HepG2 (cell line): Measurements from ENCODE around the gene MAN2C1. TPM values are rescaled to one million over a fixed set of nuclear protein-coding genes. Genes with fewer than 3 reads are reported as not detected.

ENCODE experiments used
- ATAC-seq: fragments of 200-7000 bp; cut with Tn5 transposase; 3 replicates; pipeline ENCODE4 v1.9.1; 2020; ENCODE audit warnings: mild to moderate bottlenecking, moderate library complexity
- BruUV-seq: library from RNA; stranded (reverse); fragments of 400-500 nt; replicated peaks from 2 replicates; lab custom pipeline; 2021; lab: Mats Ljungman, UMichigan
- CTCF ChIA-PET: fragments of 300-600 bp; formaldehyde crosslinking; extraction: SDS; loops from one replicate; lab custom pipeline; 2021; ENCODE audit warnings: low total read pairs, inconsistent platforms, low intra/inter-chr PET ratio; lab: Yijun Ruan, JAX
- POLR2A ChIA-PET: fragments of 350-600 bp; sonication (Branson Sonifier 250); formaldehyde crosslinking; loops from one replicate; lab custom pipeline; 2020; ENCODE audit warnings: antibody characterized with exemption, inconsistent platforms; lab: Yijun Ruan, JAX
- DNase-seq: peaks from one replicate; pipeline ENCODE4 v3.0.0-alpha.2; 2015; ENCODE audit warnings: low spot score
- FAIRE-seq: peaks from 3 replicates; lab custom pipeline; 2011; peaks lifted over from hg19 to GRCh38; lab: Jason Lieb, UNC
- H2AFZ ChIP-seq: one replicate; pipeline ENCODE4 v1.6.1; 2011; ENCODE audit warnings: low read length, inconsistent platforms
- H3K27ac ChIP-seq: fragments of 300-600 bp; 3 replicates; pipeline ENCODE4 v1.8.0; 2011; ENCODE audit warnings: mixed run types, mild to moderate bottlenecking, mixed read lengths, low read length, inconsistent platforms; ENCODE audit not compliant: insufficient read depth; ENCODE audit errors: extremely low read length
- H3K27me3 ChIP-seq, 2 experiments: fragments of 200-600 bp in 1 of 2; 2 replicates in 1 of 2; 3 replicates in 1 of 2; pipeline versions ENCODE4 v1.6.0 to v1.8.0; 2011; ENCODE audit warnings: low read length in 2 of 2, mild to moderate bottlenecking in 2 of 2, moderate library complexity in 2 of 2, inconsistent platforms in 1 of 2; ENCODE audit not compliant: insufficient read depth in 2 of 2, control insufficient read depth in 1 of 2
- H3K36me3 ChIP-seq, 2 experiments: fragments of 200-600 bp in 1 of 2; replicated peaks in 1 of 2; 2 replicates in 1 of 2; 3 replicates in 1 of 2; pipeline versions ENCODE4 v1.5.1 to v1.8.0; 2011; ENCODE audit warnings: low read length in 2 of 2, inconsistent platforms in 1 of 2; ENCODE audit not compliant: insufficient read depth in 2 of 2, control insufficient read depth in 1 of 2
- H3K4me1 ChIP-seq: 2 replicates; pipeline ENCODE4 v1.5.1; 2012; ENCODE audit warnings: low read length, inconsistent platforms; ENCODE audit not compliant: insufficient read depth
- H3K4me2 ChIP-seq: 2 replicates; pipeline ENCODE4 v1.6.0; 2011; ENCODE audit warnings: low read depth, low read length, inconsistent platforms
- H3K4me3 ChIP-seq, 3 experiments: fragments of 200-600 bp in 1 of 3; sonication (generic), shearing (Covaris generic) in 1 of 3; replicated peaks in 1 of 3; 2 replicates each; pipeline ENCODE4 v1.5.1; 2011 to 2016; ENCODE audit warnings: low read length in 3 of 3, inconsistent platforms in 2 of 3, low read depth in 2 of 3, mild to moderate bottlenecking in 2 of 3, control low read depth in 1 of 3, mixed read lengths in 1 of 3; ENCODE audit not compliant: insufficient read depth in 1 of 3
- H3K79me2 ChIP-seq: one replicate; pipeline ENCODE4 v1.6.1; 2011; ENCODE audit warnings: low read length, inconsistent platforms; ENCODE audit not compliant: insufficient read depth
- H3K9ac ChIP-seq: 2 replicates; pipeline ENCODE4 v1.6.0; 2011; ENCODE audit warnings: mild to moderate bottlenecking, low read depth, low read length, inconsistent platforms; ENCODE audit not compliant: insufficient read depth
- H3K9me3 ChIP-seq: 2 replicates; pipeline ENCODE4 v1.5.1; 2012; ENCODE audit warnings: mild to moderate bottlenecking, low read length
- H4K20me1 ChIP-seq: 2 replicates; pipeline ENCODE4 v1.6.0; 2011; ENCODE audit warnings: inconsistent platforms, mild to moderate bottlenecking, low read length, moderate library complexity; ENCODE audit not compliant: insufficient read depth
- AGO2 ChIP-seq: fragments of 200-400 bp; formaldehyde crosslinking; optimal IDR thresholded peaks from 2 replicates; pipeline ENCODE3; 2017; ENCODE audit warnings: mild to moderate bottlenecking, low read depth, low read length, moderate library complexity
- CENPBD1 ChIP-seq: sonication (generic); formaldehyde crosslinking; IDR thresholded peaks from 2 replicates; pipeline ENCODE4 v1.8.0; 2022; ENCODE audit warnings: missing genetic modification reagents, low read depth, mild to moderate bottlenecking, borderline replicate concordance
- GATA4 ChIP-seq: sonication (generic); IDR thresholded peaks from 2 replicates; pipeline ENCODE4 v1.6.1; 2016; ENCODE audit warnings: antibody characterized with exemption, low read depth, borderline replicate concordance
- HNRNPH1 ChIP-seq: fragments of 200-400 bp; formaldehyde crosslinking; optimal IDR thresholded peaks from 2 replicates; pipeline ENCODE3; 2017; ENCODE audit warnings: mild to moderate bottlenecking, low read depth, low read length
- HOMEZ ChIP-seq: IDR thresholded peaks from 2 replicates; pipeline ENCODE4 v1.6.1; 2016; ENCODE audit warnings: low read depth
- MAZ ChIP-seq, 2 experiments: sonication (generic) in 1 of 2; formaldehyde crosslinking in 1 of 2; IDR thresholded peaks; 2 replicates each; pipeline versions ENCODE4 v1.5.0 to v1.6.1; 2012 to 2020; ENCODE audit warnings: low read depth in 2 of 2, mild to moderate bottlenecking in 2 of 2, borderline replicate concordance in 1 of 2, improper control_type of control experiment in 1 of 2, low read length in 1 of 2, missing genetic modification reagents in 1 of 2, moderate library complexity in 1 of 2
- ZNF230 ChIP-seq: sonication (generic); formaldehyde crosslinking; IDR thresholded peaks from 2 replicates; pipeline ENCODE4 v1.4.0; 2020; ENCODE audit warnings: mild to moderate bottlenecking, missing genetic modification reagents
- WGBS: methylation state at CpG from one replicate; pipeline ENCODE4 v1.1.6; 2017; ENCODE audit warnings: low lambda C conversion rate; 5-methylcytosine and 5-hydroxymethylcytosine counted together
- in situ Hi-C: cut with HindIII; loops from 2 replicates; pipeline ENCODE4 v1.10.0; 2017; ENCODE audit warnings: low pct_unique_long_range_greater_than_20kb; ENCODE audit not compliant: extremely low pct_ligation_motif_present
- intact Hi-C: fragments of 100-400 bp; cut with micrococcal nuclease; formaldehyde crosslinking; loops from one replicate; pipeline ENCODE4 v1.10.0; 2022; ENCODE audit not compliant: unreplicated experiment
- polyA plus RNA-seq, 8 experiments: library from polyadenylated mRNA; depleted of rRNA in 3 of 8; stranded (reverse) in 7 of 8; unstranded in 1 of 8; fragments of >200 nt; fragmentation: Illumina TruSeq in 4 of 8; extraction: Trizol in 4 of 8; gene quantifications; 2 replicates each; pipeline versions ENCODE4 v1.2.1 to v1.2.3, GENCODE V29; 2011 to 2016; ENCODE audit warnings: low read depth in 4 of 8, missing spikeins in 1 of 8, mixed read lengths in 1 of 8; ENCODE audit not compliant: insufficient read depth in 1 of 8
- total RNA-seq, 5 experiments: library from RNA; depleted of rRNA; stranded (reverse); fragments of >200 nt; fragmentation: Illumina TruSeq; extraction: Trizol; gene quantifications; 2 replicates each; pipeline ENCODE4 v1.2.3, GENCODE V29; 2016; ENCODE audit warnings: low read depth in 1 of 5

The MAN2C1 gene
- total and polyA plus RNA-seq, 2 of the 13 experiments (the other 11 are each of a cell fraction or from before 2014, with no cell fraction given), result 62.6 to 71.0 TPM

GRCh38 chr15:75355369-75355768, 13.0 kb downstream of the MAN2C1 start (continued):
- no peak for TF ChIP-seq HOMEZ (CRISPR knock-in tag)

- 90% methylated on average over 5 of the region's 7 CpGs for WGBS
- CTCF ChIA-PET, result no interaction called here
Measured at GRCh38 chr15:75354454-75354853, 14.0 kb downstream of the MAN2C1 start.

More at GRCh38 chr15:75354454-75354853, 14.0 kb downstream of the MAN2C1 start:
- Histone ChIP-seq H3K36me3 (peaks cover 10 to 15% of the 10 kb centered on the region in 2 experiments; a peak in 2 of 5 replicates), H4K20me1 (no peaks in the 10 kb centered on the region), H3K27me3 (no peaks in the 10 kb centered on the region), H3K4me1 (peaks cover 10% of the 10 kb centered on the region), H3K4me2 (no peak overlapping the region), H3K9ac (no peak overlapping the region), H3K79me2 (no peaks in the 10 kb centered on the region), H2AFZ (no peak overlapping the region), H3K27ac (no peak overlapping the region), H3K9me3 (no peaks in the 10 kb centered on the region), H3K4me3 (no peak overlapping the region)
- POLR2A ChIA-PET, result interaction anchor here (0.9 to 5.6 kb wide), 3 partner anchors 9 to 105 kb away, joined by 3 to 40 read pairs (median 7); partner anchors contain the start of gene MAN2C1
- no TSS peak for BruUV-seq
- FAIRE-seq (no peak), DNase-seq (no peak), ATAC-seq (peak; percentile 16)
- in situ Hi-C loops (no loop called here), intact Hi-C loops (no loop called here)
- no peak for TF ChIP-seq HNRNPH1
- TF ChIP-seq ZNF230, result no peak
- no peak for TF ChIP-seq CENPBD1 (CRISPR knock-in tag)
- no peak for TF ChIP-seq MAZ (IDR thresholded peaks at IDR 0.05; ENCODE audit: borderline replicate concordance, low read depth, low read length)
- no peak for TF ChIP-seq MAZ (CRISPR knock-in tag; IDR thresholded peaks at IDR 0.05; ENCODE audit: low read depth)
- TF ChIP-seq AGO2, result peak; percentile 76
- no peak for TF ChIP-seq GATA4
